Measurements from ENCODE around the gene LRRC45. TPM values are rescaled to one million over a fixed set of nuclear protein-coding genes. Genes with fewer than 3 reads are reported as not detected.

The LRRC45 gene
- total and polyA plus RNA-seq, 2 donors (not counting 3 experiments of a cell fraction or from before 2014, with no cell fraction given), result 7.6 to 22.9 TPM

DNA sequence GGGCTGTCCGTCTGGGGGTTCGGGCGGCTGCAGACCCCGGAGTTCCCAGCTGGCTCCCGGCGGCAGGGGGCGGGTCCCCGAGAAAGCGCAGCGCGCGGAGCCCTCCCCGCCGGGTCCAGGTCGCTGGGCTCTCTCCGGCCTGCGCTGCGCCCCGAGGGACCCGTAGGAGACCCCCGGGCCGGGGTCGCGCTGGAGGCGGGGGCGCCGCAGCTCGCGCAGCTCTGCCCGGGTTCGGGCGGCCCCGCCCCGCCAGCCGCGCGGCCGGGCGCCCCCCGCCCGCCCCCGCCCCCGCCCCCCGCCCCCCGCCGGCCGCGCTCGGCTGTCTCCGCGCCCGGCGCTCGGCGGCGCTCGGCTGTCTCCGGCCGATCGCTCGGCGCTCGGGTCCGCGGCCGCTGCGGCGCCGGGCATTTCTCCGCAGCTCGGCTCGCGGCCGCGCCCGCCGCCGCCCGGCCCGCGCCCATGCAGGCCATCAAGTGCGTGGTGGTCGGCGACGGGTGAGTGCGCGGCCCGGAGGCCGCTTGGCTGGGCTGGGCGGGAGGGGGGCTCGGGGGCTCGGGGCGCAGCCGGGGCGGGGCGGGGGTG, 8.3 kb downstream of the LRRC45 start, which contains the start of gene RAC3:
Gene RAC3, plus strand, starts transcription at position 376 of the 582 bp plus-strand sequence. Its CDS starts 84 bp downstream, at position 460.
- no peaks in the 10 kb centered on the region for H4K20me1 ChIP-seq (replicated peaks; ENCODE audit: control insufficient read depth, extremely low read depth, insufficient read depth, low read length)
- peak within 1 kb of the TSS; percentile 80 for H3K4me2 ChIP-seq (ENCODE audit: insufficient read depth, low read length)
- DNase-seq (ENCODE audit: low read depth, low spot score) (no peak), FAIRE-seq (no peak)
- intact Hi-C loops (cut with micrococcal nuclease), result loop anchor here (2.0 to 10.0 kb wide), 3 partner anchors 67 to 383 kb away; partner anchors contain the start of genes FASN, HEXD and OGFOD3
- no peaks in the 10 kb centered on the region for H3K36me3 ChIP-seq (ENCODE audit: control insufficient read depth in 2 of 2, extremely low read depth in 1 of 2, insufficient read depth in 2 of 2, low read length in 2 of 2)
- dilution Hi-C loops (cut with MboI; ENCODE audit: extremely low pct_ligation_motif_present, low sequenced_read_pairs), result no loop called here
- no TSS peak for BruUV-seq (replicated peaks)
- ChIA-PET POLR2A (no interaction called here), CTCF (interaction anchor here (0.9 to 4.2 kb wide), 19 partner anchors 10 to 290 kb away, joined by 3 to 127 read pairs (median 6); partner anchors contain the start of genes CENPX, CSNK1D, FASN and GPS1)
- H3K9me3 ChIP-seq (replicated peaks; ENCODE audit: control insufficient read depth, insufficient read depth, low read length), result no peaks in the 10 kb centered on the region
- H3K4me1 ChIP-seq (ENCODE audit: control insufficient read depth, extremely low read depth, insufficient read depth, low read length), result peaks cover 11% of the 10 kb centered on the region
- peak within 1 kb of the TSS; percentile 92 for H2AFZ ChIP-seq (ENCODE audit: low read depth, low read length)
- H3K9ac ChIP-seq (replicated peaks; ENCODE audit: extremely low read depth, insufficient read depth, low read length), result peak within 1 kb of the TSS; percentile 41
- no peaks in the 10 kb centered on the region for H3K27me3 ChIP-seq (ENCODE audit: control insufficient read depth in 2 of 2, insufficient read depth in 2 of 2, low read length in 2 of 2)
- peak within 1 kb of the TSS; percentile 51 to 78 (median 59) for H3K4me3 ChIP-seq (replicated peaks in 1 of 3; ENCODE audit: insufficient read depth in 1 of 3, low read depth in 1 of 3, low read length in 3 of 3)
- H3K27ac ChIP-seq (ENCODE audit: insufficient read depth, low read depth, low read length), result no peak within 1 kb of the TSS
- TF ChIP-seq, protein P1, sequence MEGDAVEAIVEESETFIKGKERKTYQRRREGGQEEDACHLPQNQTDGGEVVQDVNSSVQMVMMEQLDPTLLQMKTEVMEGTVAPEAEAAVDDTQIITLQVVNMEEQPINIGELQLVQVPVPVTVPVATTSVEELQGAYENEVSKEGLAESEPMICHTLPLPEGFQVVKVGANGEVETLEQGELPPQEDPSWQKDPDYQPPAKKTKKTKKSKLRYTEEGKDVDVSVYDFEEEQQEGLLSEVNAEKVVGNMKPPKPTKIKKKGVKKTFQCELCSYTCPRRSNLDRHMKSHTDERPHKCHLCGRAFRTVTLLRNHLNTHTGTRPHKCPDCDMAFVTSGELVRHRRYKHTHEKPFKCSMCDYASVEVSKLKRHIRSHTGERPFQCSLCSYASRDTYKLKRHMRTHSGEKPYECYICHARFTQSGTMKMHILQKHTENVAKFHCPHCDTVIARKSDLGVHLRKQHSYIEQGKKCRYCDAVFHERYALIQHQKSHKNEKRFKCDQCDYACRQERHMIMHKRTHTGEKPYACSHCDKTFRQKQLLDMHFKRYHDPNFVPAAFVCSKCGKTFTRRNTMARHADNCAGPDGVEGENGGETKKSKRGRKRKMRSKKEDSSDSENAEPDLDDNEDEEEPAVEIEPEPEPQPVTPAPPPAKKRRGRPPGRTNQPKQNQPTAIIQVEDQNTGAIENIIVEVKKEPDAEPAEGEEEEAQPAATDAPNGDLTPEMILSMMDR (IDR thresholded peaks at IDR 0.05; ENCODE audit: extremely low read depth in 1 of 2, insufficient read depth in 1 of 2, low read depth in 1 of 2, low read length in 2 of 2), result no peak
- no peak for TF ChIP-seq FOS (IDR thresholded peaks at IDR 0.05; ENCODE audit: borderline replicate concordance, insufficient read depth, low read length)
- no peak for TF ChIP-seq POLR2A (IDR thresholded peaks at IDR 0.05; ENCODE audit: low read depth, low read length)
- TF ChIP-seq MYC (IDR thresholded peaks at IDR 0.05; ENCODE audit: low read depth, low read length), result no peak
- TF ChIP-seq GATA2 (IDR thresholded peaks at IDR 0.05; ENCODE audit: insufficient read depth, insufficient read length, low read depth, low read length), result no peak
- TF ChIP-seq MAX (IDR thresholded peaks at IDR 0.05; ENCODE audit: insufficient read depth, insufficient read length), result no peak
- TF ChIP-seq EZH2 (IDR thresholded peaks at IDR 0.05; ENCODE audit: borderline replicate concordance, low read depth, low read length, severe bottlenecking), result no peak
- TF ChIP-seq JUN (IDR thresholded peaks at IDR 0.05; ENCODE audit: borderline replicate concordance, insufficient read depth, insufficient read length, low read depth), result no peak
- TF ChIP-seq POLR2AphosphoS5 (IDR thresholded peaks at IDR 0.05; ENCODE audit: insufficient read depth, low read depth, low read length), result no peak
- no peaks in the 10 kb centered on the region for H3K9me1 ChIP-seq (replicated peaks; ENCODE audit: control insufficient read depth, extremely low read depth, insufficient read depth, low read length)
- peaks cover 4% of the 10 kb centered on the region for H3K79me2 ChIP-seq (ENCODE audit: control insufficient read depth, insufficient read depth, low read length)

All from endothelial cell of umbilical vein (primary cell).